Osteocyte (in vitro differentiated cells): ENCODE data around the gene IGLL1. TPM values are rescaled to one million over a fixed set of nuclear protein-coding genes. Genes with fewer than 3 reads are reported as not detected.
"Not testable (repeated sequence)": the region's sequence is repeated elsewhere in the genome, so short reads cannot be mapped to it uniquely, and the experiment has no call there.

Experiments
- DNase-seq: peaks from one replicate; pipeline ENCODE4 v3.0.0; 2021; ENCODE audit warnings: mixed read lengths; ENCODE audit not compliant: unreplicated experiment; ENCODE audit errors: extremely low spot score
- H3K27ac Mint-ChIP-seq: one replicate; pipeline ENCODE4 v1.8.0; 2021; ENCODE audit warnings: mild to moderate bottlenecking, mixed read lengths; ENCODE audit not compliant: unreplicated experiment
- H3K27me3 Mint-ChIP-seq: one replicate; pipeline ENCODE4 v1.8.0; 2021; ENCODE audit warnings: mixed read lengths; ENCODE audit not compliant: unreplicated experiment
- H3K36me3 Mint-ChIP-seq: one replicate; pipeline ENCODE4 v1.8.0; 2021; ENCODE audit warnings: mixed read lengths; ENCODE audit not compliant: unreplicated experiment
- H3K4me1 Mint-ChIP-seq: one replicate; pipeline ENCODE4 v1.8.0; 2021; ENCODE audit warnings: mixed read lengths; ENCODE audit not compliant: unreplicated experiment
- H3K4me3 Mint-ChIP-seq: one replicate; pipeline ENCODE4 v1.8.0; 2021; ENCODE audit warnings: mild to moderate bottlenecking, moderate library complexity, mixed read lengths; ENCODE audit not compliant: unreplicated experiment
- H3K9me3 Mint-ChIP-seq: one replicate; pipeline ENCODE4 v1.8.0; 2021; ENCODE audit warnings: mixed read lengths; ENCODE audit not compliant: unreplicated experiment
- total RNA-seq: library from RNA; stranded (reverse); gene quantifications from 2 replicates; pipeline ENCODE4 v1.2.1, GENCODE V29; 2021
- TF ChIP-seq, protein P1 (sequence below): fragments of 200-600 bp; sonication (generic); IDR thresholded peaks from 2 replicates; pipeline ENCODE4 v1.5.0; 2021; ENCODE audit warnings: antibody characterized with exemption, mild to moderate bottlenecking, moderate library complexity

The IGLL1 gene
- total RNA-seq, 1 donor from 2014 or later, result not detected

DNA sequence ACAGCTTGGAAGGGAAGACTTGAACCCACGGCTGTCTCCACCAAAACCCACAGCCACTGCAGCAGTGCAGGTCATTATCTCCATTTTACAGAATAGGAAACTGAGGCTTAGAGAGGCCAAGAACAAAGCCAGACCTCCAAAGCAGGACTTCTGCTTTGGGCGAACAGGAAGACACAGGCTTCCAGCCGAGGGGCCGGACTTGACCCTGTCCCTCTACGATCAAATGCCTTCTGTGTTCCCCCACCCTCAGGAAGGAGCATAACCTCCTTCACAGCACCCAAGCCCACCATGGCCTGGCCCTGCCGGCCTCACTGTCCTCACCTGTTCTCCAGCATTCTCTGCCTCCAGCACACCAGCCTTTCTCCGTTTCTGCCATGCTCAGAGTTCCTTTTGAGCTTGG is 15.8 kb downstream of the IGLL1 start:
- H3K27me3 Mint-ChIP-seq, result peaks cover 26% of the 10 kb centered on the region
- DNase-seq, result no peak
- peaks cover 15% of the 10 kb centered on the region for H3K4me1 Mint-ChIP-seq
- no peak overlapping the region for H3K4me3 Mint-ChIP-seq
- no peak overlapping the region for H3K27ac Mint-ChIP-seq
- H3K36me3 Mint-ChIP-seq, result no peaks in the 10 kb centered on the region
- no peaks in the 10 kb centered on the region for H3K9me3 Mint-ChIP-seq
- TF ChIP-seq, protein P1, sequence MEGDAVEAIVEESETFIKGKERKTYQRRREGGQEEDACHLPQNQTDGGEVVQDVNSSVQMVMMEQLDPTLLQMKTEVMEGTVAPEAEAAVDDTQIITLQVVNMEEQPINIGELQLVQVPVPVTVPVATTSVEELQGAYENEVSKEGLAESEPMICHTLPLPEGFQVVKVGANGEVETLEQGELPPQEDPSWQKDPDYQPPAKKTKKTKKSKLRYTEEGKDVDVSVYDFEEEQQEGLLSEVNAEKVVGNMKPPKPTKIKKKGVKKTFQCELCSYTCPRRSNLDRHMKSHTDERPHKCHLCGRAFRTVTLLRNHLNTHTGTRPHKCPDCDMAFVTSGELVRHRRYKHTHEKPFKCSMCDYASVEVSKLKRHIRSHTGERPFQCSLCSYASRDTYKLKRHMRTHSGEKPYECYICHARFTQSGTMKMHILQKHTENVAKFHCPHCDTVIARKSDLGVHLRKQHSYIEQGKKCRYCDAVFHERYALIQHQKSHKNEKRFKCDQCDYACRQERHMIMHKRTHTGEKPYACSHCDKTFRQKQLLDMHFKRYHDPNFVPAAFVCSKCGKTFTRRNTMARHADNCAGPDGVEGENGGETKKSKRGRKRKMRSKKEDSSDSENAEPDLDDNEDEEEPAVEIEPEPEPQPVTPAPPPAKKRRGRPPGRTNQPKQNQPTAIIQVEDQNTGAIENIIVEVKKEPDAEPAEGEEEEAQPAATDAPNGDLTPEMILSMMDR, result no peak

DNA sequence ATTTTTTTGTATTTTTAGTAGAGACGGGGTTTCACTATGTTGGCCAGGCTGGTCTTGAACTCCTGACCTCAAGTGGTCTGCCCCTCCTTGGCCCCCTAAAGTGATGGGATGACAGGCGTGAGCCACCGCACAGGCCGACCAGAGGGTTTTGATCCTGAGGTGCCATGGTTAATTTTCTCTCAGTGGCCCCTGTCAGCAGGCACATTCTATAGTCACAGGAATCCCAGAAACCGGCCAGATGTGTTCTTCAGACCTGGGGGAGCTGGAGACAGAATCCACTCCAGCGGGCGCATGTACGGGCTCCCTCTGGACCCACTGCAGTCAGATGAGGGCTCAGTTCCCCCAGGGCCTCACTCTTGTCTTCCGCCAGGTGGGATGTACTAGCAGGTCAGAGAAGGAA is 17.0 kb downstream of the IGLL1 start:
- H3K27me3 Mint-ChIP-seq, result peaks cover 36% of the 10 kb centered on the region
- H3K9me3 Mint-ChIP-seq, result no peaks in the 10 kb centered on the region
- TF ChIP-seq, protein P1, result no peak
- DNase-seq, result no peak
- H3K27ac Mint-ChIP-seq, result no peak overlapping the region
- H3K4me1 Mint-ChIP-seq, result peaks cover 15% of the 10 kb centered on the region
- H3K4me3 Mint-ChIP-seq, result no peak overlapping the region
- H3K36me3 Mint-ChIP-seq, result no peaks in the 10 kb centered on the region

DNA sequence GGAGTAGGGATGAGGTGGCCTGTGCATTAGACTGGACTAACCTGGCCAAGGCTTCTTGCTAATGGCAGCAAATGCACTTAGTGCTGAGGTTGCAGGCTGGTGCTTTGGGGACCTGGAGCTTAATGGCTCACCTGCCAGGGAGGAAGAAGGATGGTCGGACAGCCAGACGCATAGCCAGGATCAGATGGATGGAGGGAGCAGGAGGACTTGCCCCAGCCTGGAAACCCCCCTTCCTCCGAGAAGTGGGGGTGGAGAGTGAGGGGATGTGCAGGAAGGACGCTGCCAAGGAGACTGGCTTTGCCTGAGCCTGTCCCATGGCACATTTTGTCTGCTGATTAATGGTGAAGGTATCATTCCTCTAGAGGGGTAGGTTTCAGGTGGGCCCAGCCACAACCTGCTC is 17.9 kb downstream of the IGLL1 start:
- H3K4me1 Mint-ChIP-seq, result peaks cover 10% of the 10 kb centered on the region
- DNase-seq, result no peak
- no peak overlapping the region for H3K4me3 Mint-ChIP-seq
- no peak overlapping the region for H3K27ac Mint-ChIP-seq
- no peaks in the 10 kb centered on the region for H3K36me3 Mint-ChIP-seq
- TF ChIP-seq, protein P1, result no peak
- H3K27me3 Mint-ChIP-seq, result peaks cover 39% of the 10 kb centered on the region
- H3K9me3 Mint-ChIP-seq, result no peaks in the 10 kb centered on the region

DNA sequence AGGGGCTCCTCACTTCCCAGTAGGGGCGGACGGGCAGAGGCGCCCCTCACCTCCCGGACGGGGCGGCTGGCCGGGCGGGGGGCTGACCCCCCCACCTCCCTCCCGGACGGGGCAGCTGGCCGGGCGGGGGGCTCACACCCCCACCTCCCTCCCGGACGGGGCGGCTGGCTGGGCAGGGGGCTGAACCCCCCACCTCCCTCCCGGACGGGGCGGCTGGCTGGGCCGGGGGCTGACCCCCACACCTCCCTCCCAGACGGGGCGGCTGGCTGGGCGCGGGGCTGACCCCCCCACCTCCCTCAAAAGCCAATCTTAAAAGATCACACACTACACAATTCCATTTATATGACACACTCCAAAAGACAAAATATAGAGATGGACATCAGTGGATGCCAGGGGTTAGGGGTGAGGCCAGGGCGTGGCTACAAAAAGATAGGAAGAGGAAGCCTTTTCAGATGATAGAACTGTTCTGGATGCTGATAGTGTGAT is 19.0 kb downstream of the IGLL1 start:
- H3K27ac Mint-ChIP-seq, H3K9me3 Mint-ChIP-seq, H3K4me3 Mint-ChIP-seq, DNase-seq, H3K36me3 Mint-ChIP-seq, H3K4me1 Mint-ChIP-seq: not testable (repeated sequence)
- peaks cover 43% of the 10 kb centered on the region for H3K27me3 Mint-ChIP-seq

DNA sequence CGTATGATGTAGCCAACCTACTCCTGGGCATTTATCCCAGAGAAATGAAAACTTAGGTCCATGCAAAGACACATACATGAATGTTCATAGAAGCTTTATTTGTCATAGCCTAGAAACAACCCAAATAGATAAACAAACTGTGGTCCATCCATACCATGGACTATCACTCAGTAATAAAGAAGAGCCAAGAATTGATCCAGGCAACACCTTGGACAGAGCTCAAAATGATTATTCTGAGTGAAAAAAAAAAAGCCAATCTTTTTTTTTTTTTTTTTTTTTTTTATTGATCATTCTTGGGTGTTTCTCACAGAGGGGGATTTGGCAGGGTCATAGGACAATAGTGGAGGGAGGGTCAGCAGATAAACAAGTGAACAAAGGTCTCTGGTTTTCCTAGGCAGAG is 19.9 kb downstream of the IGLL1 start:
- not testable (repeated sequence) for H3K4me3 Mint-ChIP-seq, H3K4me1 Mint-ChIP-seq, H3K27ac Mint-ChIP-seq, DNase-seq, H3K36me3 Mint-ChIP-seq, H3K9me3 Mint-ChIP-seq
- H3K27me3 Mint-ChIP-seq, result peaks cover 40% of the 10 kb centered on the region

DNA sequence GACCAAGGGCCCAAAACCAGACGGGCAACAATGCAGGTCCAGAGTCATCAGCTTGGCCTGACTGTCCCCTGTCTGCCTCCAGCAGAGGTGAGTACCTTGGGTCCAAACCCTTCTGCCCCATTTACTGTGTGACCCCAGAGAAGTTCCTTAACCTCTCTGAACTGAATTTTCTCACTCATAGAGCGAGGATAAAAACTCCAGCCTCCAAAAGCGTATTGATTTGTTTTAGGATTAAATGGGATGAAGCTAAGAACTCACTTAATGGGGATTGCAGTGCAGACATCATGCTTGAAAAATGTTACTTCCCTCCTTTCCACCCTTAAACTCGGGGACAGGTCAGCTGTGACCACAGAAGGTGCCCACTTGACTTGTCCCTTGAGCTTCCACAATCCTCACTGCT is 22.6 kb downstream of the IGLL1 start:
- Mint-ChIP-seq H3K4me3 (no peak overlapping the region), H3K4me1 (no peaks in the 10 kb centered on the region), H3K27me3 (peaks cover 37% of the 10 kb centered on the region), H3K27ac (no peak overlapping the region), H3K36me3 (no peaks in the 10 kb centered on the region), H3K9me3 (no peaks in the 10 kb centered on the region)
- TF ChIP-seq, protein P1, result no peak
- DNase-seq, result no peak
